GM12878 (cell line): ENCODE measurements around the gene FBXW9. TPM values are rescaled to one million over a fixed set of nuclear protein-coding genes. Genes with fewer than 3 reads are reported as not detected.

Experiments
- ATAC-seq: fragments of 200-7000 bp; cut with Tn5 transposase; 3 replicates; pipeline ENCODE4 v1.9.1; 2020; ENCODE audit warnings: mild to moderate bottlenecking, moderate library complexity
- BruUV-seq: library from RNA; stranded (reverse); fragments of 400-500 nt; replicated peaks from 2 replicates; lab custom pipeline; 2021; lab: Mats Ljungman, UMichigan
- CTCF ChIA-PET: fragments of 300-600 bp; sonication (Branson Sonifier 250); formaldehyde crosslinking; extraction: SDS; loops from one replicate; lab custom pipeline; 2021; ENCODE audit warnings: inconsistent platforms; lab: Yijun Ruan, JAX
- POLR2A ChIA-PET: fragments of 350-600 bp; formaldehyde crosslinking; extraction: SDS; loops from one replicate; lab custom pipeline; 2021; ENCODE audit warnings: inconsistent platforms; lab: Charles Lee
- RAD21 ChIA-PET: fragments of 300-600 bp; sonication (Branson Sonifier 250); formaldehyde crosslinking; loops from one replicate; lab custom pipeline; 2023; ENCODE audit warnings: antibody characterized with exemption; ENCODE audit not compliant: unreplicated experiment; lab: Charles Lee
- SMC1A ChIA-PET: fragments of 300-600 bp; sonication (Branson Sonifier 250); formaldehyde crosslinking; loops from one replicate; lab custom pipeline; 2023; ENCODE audit not compliant: unreplicated experiment, uncharacterized antibody; lab: Charles Lee
- DNase-seq: peaks from one replicate; pipeline ENCODE4 v3.0.0-alpha.2; 2011; ENCODE audit warnings: low read depth, low spot score
- FAIRE-seq: peaks from 3 replicates; lab custom pipeline; 2011; peaks lifted over from hg19 to GRCh38; lab: Jason Lieb, UNC
- H2AFZ ChIP-seq: 2 replicates; pipeline ENCODE4 v1.6.0; 2011; ENCODE audit warnings: low read depth, low read length, control low read depth; ENCODE audit not compliant: control insufficient read depth
- H3K27ac ChIP-seq: 2 replicates; pipeline ENCODE4 v1.5.1; 2011; ENCODE audit warnings: control low read depth; ENCODE audit not compliant: control insufficient read depth, insufficient read depth
- H3K27me3 ChIP-seq, 2 experiments: replicated peaks in 1 of 2; 2 replicates each; pipeline versions ENCODE4 v1.6.0 to v1.6.1; 2011; ENCODE audit warnings: low read length in 1 of 2; ENCODE audit not compliant: control insufficient read depth in 2 of 2, insufficient read depth in 2 of 2
- H3K36me3 ChIP-seq, 2 experiments: 2 replicates each; pipeline ENCODE4 v1.5.1; 2011; ENCODE audit warnings: low read length in 1 of 2; ENCODE audit not compliant: control insufficient read depth in 2 of 2, insufficient read depth in 2 of 2
- H3K4me1 ChIP-seq: 2 replicates; pipeline ENCODE4 v1.6.1; 2011; ENCODE audit warnings: mild to moderate bottlenecking, low read length, moderate library complexity, mixed read lengths; ENCODE audit not compliant: control insufficient read depth, insufficient read depth
- H3K4me2 ChIP-seq: 2 replicates; pipeline ENCODE4 v1.6.0; 2011; ENCODE audit warnings: control low read depth; ENCODE audit not compliant: control insufficient read depth, insufficient read depth
- H3K4me3 ChIP-seq: fragments of 200-600 bp; sonication (generic); 2 replicates; pipeline ENCODE4 v1.5.1; 2016
- H3K79me2 ChIP-seq: 2 replicates; pipeline ENCODE4 v1.6.0; 2011; ENCODE audit warnings: low read length; ENCODE audit not compliant: control insufficient read depth, insufficient read depth
- H3K9ac ChIP-seq: 2 replicates; pipeline ENCODE4 v1.8.0; 2011; ENCODE audit warnings: low read length, control low read depth, mixed read lengths; ENCODE audit not compliant: control insufficient read depth, insufficient read depth
- H3K9me3 ChIP-seq: replicated peaks from 3 replicates; pipeline ENCODE4 v1.5.1; 2011; ENCODE audit warnings: mild to moderate bottlenecking, low read length; ENCODE audit not compliant: control insufficient read depth, insufficient read depth
- H4K20me1 ChIP-seq: 2 replicates; pipeline ENCODE4 v1.6.0; 2011; ENCODE audit not compliant: control insufficient read depth, insufficient read depth
- E4F1 ChIP-seq: fragments of 450-650 bp; IDR thresholded peaks from 2 replicates; pipeline ENCODE4 v1.6.1; 2018; ENCODE audit warnings: borderline replicate concordance, mild to moderate bottlenecking; ENCODE audit not compliant: partially characterized antibody
- ESRRA ChIP-seq: IDR thresholded peaks from 2 replicates; pipeline ENCODE4 v1.6.1; 2012; ENCODE audit warnings: mild to moderate bottlenecking, low read length, improper control_type of control experiment
- KLF5 ChIP-seq: fragments of 450-650 bp; IDR thresholded peaks from 2 replicates; pipeline ENCODE4 v1.6.1; 2014; ENCODE audit warnings: mild to moderate bottlenecking; ENCODE audit not compliant: partially characterized antibody
- NFYB ChIP-seq: IDR thresholded peaks from 2 replicates; pipeline ENCODE4 v1.6.1; 2011; ENCODE audit warnings: low read depth, mild to moderate bottlenecking, low read length, improper control_type of control experiment, moderate library complexity; ENCODE audit not compliant: insufficient read depth
- RAD51 ChIP-seq: fragments of 450-650 bp; IDR thresholded peaks from 2 replicates; pipeline ENCODE4 v1.6.1; 2016; ENCODE audit warnings: moderate library complexity, mild to moderate bottlenecking, inconsistent platforms
- RBBP5 ChIP-seq: fragments of 200-600 bp; sonication (generic); conservative IDR thresholded peaks from 2 replicates; pipeline ENCODE4 v1.6.1; 2016
- RCOR1 ChIP-seq: conservative IDR thresholded peaks from 2 replicates; pipeline ENCODE4 v1.6.1; 2012; ENCODE audit warnings: low read depth, low read length, improper control_type of control experiment
- SIN3A ChIP-seq: IDR thresholded peaks from 2 replicates; pipeline ENCODE4 v1.6.1; 2012; ENCODE audit warnings: low read depth, low read length, improper control_type of control experiment
- WRNIP1 ChIP-seq: IDR thresholded peaks from 2 replicates; pipeline ENCODE4 v1.6.1; 2011; ENCODE audit warnings: low read depth, low read length, improper control_type of control experiment, borderline replicate concordance
- ZZZ3 ChIP-seq: IDR thresholded peaks from 2 replicates; pipeline ENCODE4 v1.6.1; 2011; ENCODE audit warnings: low read depth; ENCODE audit not compliant: control insufficient read depth, insufficient read length
- WGBS: methylation state at CpG from one replicate; pipeline ENCODE4 v1.1.6; 2016; ENCODE audit warnings: low lambda C conversion rate; ENCODE audit not compliant: insufficient replicate concordance, insufficient coverage; ENCODE audit errors: missing lambda C conversion rate; 5-methylcytosine and 5-hydroxymethylcytosine counted together
- in situ Hi-C: fragments of 300-500 bp; cut with MboI; formaldehyde crosslinking; loops from 9 replicates; pipeline ENCODE4 v1.14.3; 2018; ENCODE audit warnings: mixed read lengths
- intact Hi-C: fragments of 100-400 bp; cut with micrococcal nuclease; formaldehyde crosslinking; loops from one replicate; pipeline ENCODE4 v1.14.2; 2022; ENCODE audit not compliant: unreplicated experiment
- polyA plus RNA-seq, 11 experiments: library from polyadenylated mRNA; depleted of rRNA in 4 of 11; unstranded in 6 of 11; stranded (reverse) in 5 of 11; fragments of >200 nt; fragmentation: Nextera tagmentation in 4 of 11; fragmentation: Illumina TruSeq in 1 of 11; extraction: Ambion mirVana in 4 of 11; extraction: Trizol in 1 of 11; gene quantifications; 1 replicate in 1 of 11; 2 replicates in 10 of 11; pipeline versions ENCODE4 v1.2.1 to v1.2.3, GENCODE V29; 2011 to 2016; ENCODE audit warnings: inconsistent platforms in 2 of 11, missing spikeins in 2 of 11, low read depth in 1 of 11
- total RNA-seq, 4 experiments: library from RNA; depleted of rRNA in 3 of 4; stranded (reverse); fragments of >200 nt in 3 of 4; fragmentation: Illumina TruSeq in 1 of 4; extraction: Trizol in 1 of 4; gene quantifications; 2 replicates each; pipeline versions ENCODE4 v1.2.1 to v1.2.3, GENCODE V29; 2013 to 2021
- TF ChIP-seq, protein P1 (sequence below): fragments of 450-650 bp; conservative IDR thresholded peaks from 2 replicates; pipeline ENCODE4 v1.6.1; 2017; ENCODE audit warnings: mild to moderate bottlenecking, moderate library complexity
- TF ChIP-seq, protein P2 (sequence below): fragments of 450-650 bp; IDR thresholded peaks from 2 replicates; pipeline ENCODE4 v1.6.1; 2016; ENCODE audit warnings: mild to moderate bottlenecking
- TF ChIP-seq, protein P3 (sequence below): fragments of 450-650 bp; IDR thresholded peaks from 2 replicates; pipeline ENCODE4 v1.6.1; 2016; ENCODE audit warnings: mild to moderate bottlenecking, moderate library complexity, borderline replicate concordance

The FBXW9 gene
- total and polyA plus RNA-seq, 10 of the 15 experiments (the other 5 are each of a cell fraction or from before 2014, with no cell fraction given), result 0.21 to 14.8 (median 7.3) TPM

DNA sequence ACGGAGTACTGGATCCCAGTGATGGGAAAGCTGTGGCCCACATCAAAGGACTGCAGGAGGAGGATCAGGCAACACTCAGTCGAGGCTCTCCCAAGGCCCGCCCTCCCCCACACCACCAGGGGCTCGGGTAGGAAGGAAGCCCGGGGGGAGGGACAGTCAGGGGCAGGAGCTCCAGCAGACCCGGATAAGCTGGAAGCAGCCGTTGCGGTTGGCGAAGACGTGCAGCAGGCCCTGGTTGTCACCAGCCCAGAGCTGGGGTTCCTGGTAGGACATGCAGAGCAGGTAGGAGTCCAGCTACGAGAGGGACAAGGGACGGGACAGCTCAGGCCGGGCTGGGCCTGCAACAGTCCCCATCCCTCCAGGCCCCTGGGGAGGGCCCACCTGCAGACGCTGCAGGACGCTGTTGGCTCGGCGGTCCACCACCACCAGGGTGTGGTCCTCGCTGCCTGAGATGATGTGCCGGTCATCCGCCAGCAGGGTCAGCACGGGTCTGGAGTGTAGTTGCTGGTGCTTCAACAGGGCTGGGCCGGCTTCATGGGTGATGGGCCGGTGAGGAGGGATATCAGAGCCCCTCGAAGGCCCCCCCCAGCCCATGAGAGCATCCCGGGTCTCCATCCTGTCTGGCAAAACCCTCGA, 6.7 kb downstream of the FBXW9 start:
- in situ Hi-C loops (no loop called here), intact Hi-C loops (no loop called here)
- WGBS, result 74% methylated on average over 26 of the region's 26 CpGs
- Histone ChIP-seq H3K9me3 (no peaks in the 10 kb centered on the region), H2AFZ (no peak overlapping the region), H3K79me2 (no peaks in the 10 kb centered on the region), H3K36me3 (peaks cover 0 to 2% of the 10 kb centered on the region in 2 experiments; a peak in 3 of 4 replicates), H3K27ac (no peak overlapping the region), H3K27me3 (no peaks in the 10 kb centered on the region), H4K20me1 (no peaks in the 10 kb centered on the region), H3K9ac (no peak overlapping the region), H3K4me2 (no peak overlapping the region), H3K4me3 (no peak overlapping the region), H3K4me1 (no peaks in the 10 kb centered on the region)
- DNase-seq (no peak), ATAC-seq (no peak), FAIRE-seq (no peak)
- CTCF ChIA-PET, result no interaction called here
- BruUV-seq, result no TSS peak
- POLR2A ChIA-PET, result no interaction called here
- RAD21 ChIA-PET, result no interaction called here
- SMC1A ChIA-PET, result no interaction called here
- TF ChIP-seq SIN3A (no peak), ESRRA (no peak), RAD51 (no peak), KLF5 (no peak), RBBP5 (no peak), WRNIP1 (no peak), ZZZ3 (no peak), NFYB (no peak), E4F1 (no peak), RCOR1 (no peak)
- TF ChIP-seq, protein P1, sequence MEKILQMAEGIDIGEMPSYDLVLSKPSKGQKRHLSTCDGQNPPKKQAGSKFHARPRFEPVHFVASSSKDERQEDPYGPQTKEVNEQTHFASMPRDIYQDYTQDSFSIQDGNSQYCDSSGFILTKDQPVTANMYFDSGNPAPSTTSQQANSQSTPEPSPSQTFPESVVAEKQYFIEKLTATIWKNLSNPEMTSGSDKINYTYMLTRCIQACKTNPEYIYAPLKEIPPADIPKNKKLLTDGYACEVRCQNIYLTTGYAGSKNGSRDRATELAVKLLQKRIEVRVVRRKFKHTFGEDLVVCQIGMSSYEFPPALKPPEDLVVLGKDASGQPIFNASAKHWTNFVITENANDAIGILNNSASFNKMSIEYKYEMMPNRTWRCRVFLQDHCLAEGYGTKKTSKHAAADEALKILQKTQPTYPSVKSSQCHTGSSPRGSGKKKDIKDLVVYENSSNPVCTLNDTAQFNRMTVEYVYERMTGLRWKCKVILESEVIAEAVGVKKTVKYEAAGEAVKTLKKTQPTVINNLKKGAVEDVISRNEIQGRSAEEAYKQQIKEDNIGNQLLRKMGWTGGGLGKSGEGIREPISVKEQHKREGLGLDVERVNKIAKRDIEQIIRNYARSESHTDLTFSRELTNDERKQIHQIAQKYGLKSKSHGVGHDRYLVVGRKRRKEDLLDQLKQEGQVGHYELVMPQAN, result no peak
- TF ChIP-seq, protein P2, sequence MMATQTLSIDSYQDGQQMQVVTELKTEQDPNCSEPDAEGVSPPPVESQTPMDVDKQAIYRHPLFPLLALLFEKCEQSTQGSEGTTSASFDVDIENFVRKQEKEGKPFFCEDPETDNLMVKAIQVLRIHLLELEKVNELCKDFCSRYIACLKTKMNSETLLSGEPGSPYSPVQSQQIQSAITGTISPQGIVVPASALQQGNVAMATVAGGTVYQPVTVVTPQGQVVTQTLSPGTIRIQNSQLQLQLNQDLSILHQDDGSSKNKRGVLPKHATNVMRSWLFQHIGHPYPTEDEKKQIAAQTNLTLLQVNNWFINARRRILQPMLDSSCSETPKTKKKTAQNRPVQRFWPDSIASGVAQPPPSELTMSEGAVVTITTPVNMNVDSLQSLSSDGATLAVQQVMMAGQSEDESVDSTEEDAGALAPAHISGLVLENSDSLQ, result no peak
- TF ChIP-seq, protein P3, sequence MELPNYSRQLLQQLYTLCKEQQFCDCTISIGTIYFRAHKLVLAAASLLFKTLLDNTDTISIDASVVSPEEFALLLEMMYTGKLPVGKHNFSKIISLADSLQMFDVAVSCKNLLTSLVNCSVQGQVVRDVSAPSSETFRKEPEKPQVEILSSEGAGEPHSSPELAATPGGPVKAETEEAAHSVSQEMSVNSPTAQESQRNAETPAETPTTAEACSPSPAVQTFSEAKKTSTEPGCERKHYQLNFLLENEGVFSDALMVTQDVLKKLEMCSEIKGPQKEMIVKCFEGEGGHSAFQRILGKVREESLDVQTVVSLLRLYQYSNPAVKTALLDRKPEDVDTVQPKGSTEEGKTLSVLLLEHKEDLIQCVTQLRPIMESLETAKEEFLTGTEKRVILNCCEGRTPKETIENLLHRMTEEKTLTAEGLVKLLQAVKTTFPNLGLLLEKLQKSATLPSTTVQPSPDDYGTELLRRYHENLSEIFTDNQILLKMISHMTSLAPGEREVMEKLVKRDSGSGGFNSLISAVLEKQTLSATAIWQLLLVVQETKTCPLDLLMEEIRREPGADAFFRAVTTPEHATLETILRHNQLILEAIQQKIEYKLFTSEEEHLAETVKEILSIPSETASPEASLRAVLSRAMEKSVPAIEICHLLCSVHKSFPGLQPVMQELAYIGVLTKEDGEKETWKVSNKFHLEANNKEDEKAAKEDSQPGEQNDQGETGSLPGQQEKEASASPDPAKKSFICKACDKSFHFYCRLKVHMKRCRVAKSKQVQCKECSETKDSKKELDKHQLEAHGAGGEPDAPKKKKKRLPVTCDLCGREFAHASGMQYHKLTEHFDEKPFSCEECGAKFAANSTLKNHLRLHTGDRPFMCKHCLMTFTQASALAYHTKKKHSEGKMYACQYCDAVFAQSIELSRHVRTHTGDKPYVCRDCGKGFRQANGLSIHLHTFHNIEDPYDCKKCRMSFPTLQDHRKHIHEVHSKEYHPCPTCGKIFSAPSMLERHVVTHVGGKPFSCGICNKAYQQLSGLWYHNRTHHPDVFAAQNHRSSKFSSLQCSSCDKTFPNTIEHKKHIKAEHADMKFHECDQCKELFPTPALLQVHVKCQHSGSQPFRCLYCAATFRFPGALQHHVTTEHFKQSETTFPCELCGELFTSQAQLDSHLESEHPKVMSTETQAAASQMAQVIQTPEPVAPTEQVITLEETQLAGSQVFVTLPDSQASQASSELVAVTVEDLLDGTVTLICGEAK, result no peak
